Mesenchymal stem cell (in vitro differentiated cells and primary cell): Measurements from ENCODE around the gene TWIST2.

Source experiments
- DNase-seq: peaks from one replicate; pipeline ENCODE4 v3.0.0-alpha.2; 2013
- H2AFZ ChIP-seq: one replicate; pipeline ENCODE4 v1.6.1; 2013; ENCODE audit warnings: low read depth, mild to moderate bottlenecking, control low read depth, inconsistent platforms, low read length, moderate library complexity
- H2AK5ac ChIP-seq: 2 replicates; pipeline ENCODE4 v1.6.1; 2013; ENCODE audit warnings: low read length, moderate library complexity, mild to moderate bottlenecking, inconsistent platforms; ENCODE audit not compliant: severe bottlenecking
- H2BK120ac ChIP-seq: one replicate; pipeline ENCODE4 v1.6.1; 2013; ENCODE audit warnings: low read depth, mild to moderate bottlenecking, inconsistent platforms, low read length, moderate library complexity
- H2BK12ac ChIP-seq, 2 experiments: one replicate each; pipeline ENCODE4 v1.6.1; 2013; ENCODE audit warnings: inconsistent platforms in 2 of 2, low read length in 2 of 2, mild to moderate bottlenecking in 2 of 2, moderate library complexity in 2 of 2, control low read depth in 1 of 2
- H2BK15ac ChIP-seq: one replicate; pipeline ENCODE4 v1.6.1; 2013; ENCODE audit warnings: mild to moderate bottlenecking, low read depth, inconsistent platforms; ENCODE audit not compliant: poor library complexity, severe bottlenecking
- H2BK5ac ChIP-seq: 2 replicates; pipeline ENCODE4 v1.6.1; 2013; ENCODE audit warnings: low read depth, mild to moderate bottlenecking, low read length, control low read depth, inconsistent platforms; ENCODE audit not compliant: poor library complexity, severe bottlenecking
- H3K14ac ChIP-seq, 2 experiments: one replicate each; pipeline ENCODE4 v1.6.1; 2013; ENCODE audit warnings: inconsistent platforms in 2 of 2, low read length in 2 of 2, control low read depth in 1 of 2, mild to moderate bottlenecking in 1 of 2, moderate library complexity in 1 of 2
- H3K18ac ChIP-seq, 2 experiments: one replicate each; pipeline ENCODE4 v1.6.1; 2013; ENCODE audit warnings: inconsistent platforms in 2 of 2, low read length in 2 of 2, control low read depth in 1 of 2, low read depth in 1 of 2, mild to moderate bottlenecking in 1 of 2
- H3K23ac ChIP-seq, 2 experiments: one replicate each; pipeline ENCODE4 v1.6.1; 2013; ENCODE audit warnings: inconsistent platforms in 2 of 2, low read length in 2 of 2, mild to moderate bottlenecking in 2 of 2, moderate library complexity in 2 of 2, control low read depth in 1 of 2
- H3K27ac ChIP-seq: 2 replicates; pipeline ENCODE4 v1.5.1; 2013; ENCODE audit warnings: mild to moderate bottlenecking, moderate library complexity, low read length, control low read depth, inconsistent platforms; ENCODE audit not compliant: poor library complexity, severe bottlenecking
- H3K27me3 ChIP-seq, 2 experiments: 2 replicates each; pipeline versions ENCODE4 v1.6.1 to v1.7.0; 2013; ENCODE audit warnings: low read length in 2 of 2, mild to moderate bottlenecking in 2 of 2, moderate library complexity in 2 of 2, control low read depth in 1 of 2, inconsistent platforms in 1 of 2; ENCODE audit not compliant: control insufficient read depth in 1 of 2, insufficient read depth in 1 of 2
- H3K36me3 ChIP-seq, 2 experiments: 2 replicates each; pipeline versions ENCODE4 v1.6.1 to v1.7.0; 2013; ENCODE audit warnings: low read length in 2 of 2, control low read depth in 1 of 2, inconsistent platforms in 1 of 2, low read depth in 1 of 2, mild to moderate bottlenecking in 1 of 2; ENCODE audit not compliant: insufficient read depth in 2 of 2, control insufficient read depth in 1 of 2
- H3K4ac ChIP-seq, 2 experiments: one replicate each; pipeline ENCODE4 v1.6.1; 2013; ENCODE audit warnings: inconsistent platforms in 2 of 2, low read length in 2 of 2, mild to moderate bottlenecking in 2 of 2, moderate library complexity in 2 of 2, control low read depth in 1 of 2, low read depth in 1 of 2
- H3K4me1 ChIP-seq: 2 replicates; pipeline ENCODE4 v1.6.1; 2013; ENCODE audit warnings: low read depth, low read length, control low read depth; ENCODE audit not compliant: control insufficient read depth, insufficient read depth
- H3K4me2 ChIP-seq: 2 replicates; pipeline ENCODE4 v1.6.1; 2013; ENCODE audit warnings: low read length, mild to moderate bottlenecking, inconsistent platforms; ENCODE audit not compliant: poor library complexity, severe bottlenecking
- H3K4me3 ChIP-seq, 2 experiments: 2 replicates each; pipeline versions ENCODE4 v1.5.1 to v1.7.0; 2013; ENCODE audit warnings: low read length in 2 of 2, mild to moderate bottlenecking in 2 of 2, control low read depth in 1 of 2, low read depth in 1 of 2; ENCODE audit not compliant: insufficient read depth in 1 of 2
- H3K79me1 ChIP-seq: replicated peaks from 2 replicates; pipeline ENCODE4 v1.6.1; 2013; ENCODE audit warnings: mild to moderate bottlenecking, control low read depth, low read length, inconsistent platforms; ENCODE audit not compliant: poor library complexity, severe bottlenecking
- H3K9ac ChIP-seq: 2 replicates; pipeline ENCODE4 v1.7.0; 2013; ENCODE audit warnings: mild to moderate bottlenecking, low read length, moderate library complexity
- H3K9me3 ChIP-seq: 2 replicates; pipeline ENCODE4 v1.7.0; 2013; ENCODE audit warnings: mild to moderate bottlenecking, low read length; ENCODE audit not compliant: control insufficient read depth
- H4K8ac ChIP-seq: one replicate; pipeline ENCODE4 v1.6.1; 2013; ENCODE audit warnings: inconsistent platforms, mild to moderate bottlenecking, low read length, moderate library complexity
- H4K91ac ChIP-seq: one replicate; pipeline ENCODE4 v1.6.1; 2013; ENCODE audit warnings: mild to moderate bottlenecking, low read length, inconsistent platforms
- WGBS: methylation state at CpG from one replicate; pipeline ENCODE4 v1.1.7; 2013; ENCODE audit warnings: mixed read lengths; 5-methylcytosine and 5-hydroxymethylcytosine counted together

TWIST2 gene

DNA sequence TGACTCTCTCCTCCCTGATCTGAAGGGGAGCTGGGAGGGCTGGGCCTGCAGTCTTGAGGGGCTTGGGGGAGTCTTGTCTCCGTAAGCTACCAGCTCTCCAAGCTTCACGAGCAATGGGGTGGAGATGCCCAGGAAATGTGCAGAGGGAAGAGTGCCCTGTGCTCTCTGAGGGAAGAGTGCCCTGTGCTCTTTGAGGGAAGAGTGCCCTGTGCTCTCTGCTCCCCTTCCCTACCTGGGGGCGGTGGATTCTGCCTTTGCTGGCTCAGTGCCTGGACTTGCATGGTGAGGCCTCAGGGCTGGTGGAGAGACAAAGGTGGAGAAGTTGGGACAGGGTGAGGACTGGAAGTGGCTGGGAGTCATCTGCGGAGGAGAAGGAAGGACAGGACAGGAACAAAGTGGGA, 72.7 kb downstream of the TWIST2 start:
- H3K79me1 ChIP-seq: no peaks in the 10 kb centered on the region
- H3K4me2 ChIP-seq: no peak overlapping the region
- H3K9ac ChIP-seq: no peak overlapping the region
- no peak overlapping the region for H2BK12ac ChIP-seq
- no peak overlapping the region for H2BK120ac ChIP-seq
- H3K23ac ChIP-seq: no peak overlapping the region
- H3K14ac ChIP-seq: no peak overlapping the region
- peaks cover 0 to 24% of the 10 kb centered on the region in 2 experiments for H3K27me3 ChIP-seq
- no peak overlapping the region for H3K27ac ChIP-seq
- no peak overlapping the region for H4K91ac ChIP-seq
- H3K4me1 ChIP-seq: peaks cover 7% of the 10 kb centered on the region
- no peak overlapping the region for H2BK15ac ChIP-seq
- H3K9me3 ChIP-seq: no peaks in the 10 kb centered on the region
- no peak overlapping the region for H2BK5ac ChIP-seq
- H3K18ac ChIP-seq: no peak overlapping the region
- 97% methylated on average over 4 of the region's 4 CpGs for WGBS
- H3K4ac ChIP-seq: no peak overlapping the region
- no peak overlapping the region for H2AK5ac ChIP-seq
- H3K36me3 ChIP-seq: no peaks in the 10 kb centered on the region
- no peak overlapping the region for H4K8ac ChIP-seq
- DNase-seq: no peak
- H3K4me3 ChIP-seq: no peak overlapping the region
- H2AFZ ChIP-seq: no peak overlapping the region

DNA sequence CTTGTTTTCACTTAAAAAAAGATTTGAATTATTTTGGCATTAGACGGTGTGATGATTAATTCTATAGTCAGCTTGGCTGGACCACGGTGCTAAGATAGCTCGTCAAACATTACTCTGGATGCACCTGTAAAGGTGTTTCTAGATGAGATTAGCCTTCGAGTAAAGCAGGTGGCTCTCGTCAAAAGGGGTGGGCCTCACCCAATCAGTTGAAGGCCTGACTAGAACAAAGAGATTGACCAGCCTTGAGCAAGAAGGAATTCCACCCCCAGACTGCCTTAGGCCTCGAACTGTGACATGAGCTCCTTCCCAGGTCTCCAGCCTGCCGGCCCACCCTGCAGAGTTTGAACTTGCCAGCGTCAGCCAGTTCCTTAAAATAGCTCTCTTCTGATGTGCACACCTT, 73.4 kb downstream of the TWIST2 start:
- Histone ChIP-seq H3K27me3 (peaks cover 0 to 24% of the 10 kb centered on the region in 2 experiments), H3K14ac (no peak overlapping the region), H3K4me1 (peaks cover 7% of the 10 kb centered on the region), H4K91ac (no peak overlapping the region), H3K79me1 (no peaks in the 10 kb centered on the region), H2BK15ac (no peak overlapping the region), H3K36me3 (no peaks in the 10 kb centered on the region), H2AK5ac (no peak overlapping the region), H3K4me2 (no peak overlapping the region), H2BK12ac (no peak overlapping the region), H3K4ac (no peak overlapping the region), H2BK120ac (no peak overlapping the region), H3K4me3 (no peak overlapping the region), H3K23ac (no peak overlapping the region), H3K9me3 (no peaks in the 10 kb centered on the region), H2AFZ (no peak overlapping the region), H3K27ac (no peak overlapping the region), H3K18ac (no peak overlapping the region), H2BK5ac (no peak overlapping the region), H3K9ac (no peak overlapping the region), H4K8ac (no peak overlapping the region)
- WGBS: 83% methylated on average over 8 of the region's 8 CpGs
- no peak for DNase-seq

DNA sequence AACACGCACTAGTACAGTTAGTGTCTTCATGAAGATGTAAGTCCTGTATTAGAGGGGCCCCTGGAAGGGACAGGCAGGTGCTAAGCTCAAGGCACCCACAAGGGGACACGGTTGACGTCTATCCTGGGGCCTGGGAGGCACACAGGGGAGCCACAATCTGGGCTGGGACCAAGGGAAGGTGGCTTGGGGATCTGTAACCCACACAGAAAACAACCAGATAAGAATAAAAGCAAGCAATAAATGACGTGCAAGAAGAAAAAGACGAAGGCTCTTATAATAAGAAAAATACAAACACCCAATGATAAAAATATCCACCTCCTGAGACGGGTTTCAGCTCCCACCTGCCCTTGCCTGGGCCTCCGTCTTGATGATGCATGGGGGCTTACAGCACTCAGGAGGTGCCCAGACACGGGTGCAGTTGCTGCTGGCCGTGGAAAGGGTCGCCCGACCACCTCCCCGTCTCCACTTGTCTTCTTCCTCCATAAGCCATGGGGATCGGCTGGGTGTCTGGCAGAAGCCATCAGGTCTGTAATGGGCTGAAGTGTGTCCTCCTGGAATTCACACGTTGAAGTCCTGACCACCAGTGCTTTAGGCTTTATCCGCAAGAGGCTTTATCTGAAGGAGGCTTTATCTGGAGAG, 73.9 kb downstream of the TWIST2 start:
- no peaks in the 10 kb centered on the region for H3K9me3 ChIP-seq
- no peak overlapping the region for H4K8ac ChIP-seq
- H3K36me3 ChIP-seq: no peaks in the 10 kb centered on the region
- H2BK120ac ChIP-seq: no peak overlapping the region
- no peak for DNase-seq
- no peak overlapping the region for H2AK5ac ChIP-seq
- no peak overlapping the region for H2BK15ac ChIP-seq
- H3K14ac ChIP-seq: no peak overlapping the region
- H3K4me2 ChIP-seq: no peak overlapping the region
- no peak overlapping the region for H3K18ac ChIP-seq
- no peak overlapping the region for H3K23ac ChIP-seq
- no peak overlapping the region for H3K4me3 ChIP-seq
- H2AFZ ChIP-seq: no peak overlapping the region
- 87% methylated on average over 11 of the region's 15 CpGs for WGBS
- H4K91ac ChIP-seq: no peak overlapping the region
- no peak overlapping the region for H2BK5ac ChIP-seq
- H2BK12ac ChIP-seq: no peak overlapping the region
- no peak overlapping the region for H3K4ac ChIP-seq
- no peak overlapping the region for H3K27ac ChIP-seq
- no peaks in the 10 kb centered on the region for H3K79me1 ChIP-seq
- no peak overlapping the region for H3K9ac ChIP-seq
- peaks cover 0 to 28% of the 10 kb centered on the region in 2 experiments for H3K27me3 ChIP-seq
- peaks cover 6% of the 10 kb centered on the region for H3K4me1 ChIP-seq

DNA sequence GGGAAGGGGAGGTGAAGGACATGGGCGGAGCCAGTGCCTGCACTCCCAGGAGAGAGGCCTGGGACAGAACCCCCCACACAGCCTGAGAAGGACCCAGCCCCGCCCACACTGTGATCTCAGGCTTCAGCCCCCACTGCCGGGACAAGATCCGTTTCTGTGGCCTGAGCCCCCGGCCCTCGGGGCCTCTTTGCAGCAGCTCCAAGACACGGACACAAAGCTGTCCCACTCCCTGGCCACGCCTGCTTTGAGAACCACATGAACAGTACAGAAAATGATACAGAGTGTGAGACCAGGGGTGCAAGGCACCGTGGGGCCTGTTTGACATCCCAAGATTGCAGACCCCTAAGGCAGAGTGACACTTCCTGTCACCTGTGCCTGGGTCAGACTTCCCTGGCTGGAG, 74.5 kb downstream of the TWIST2 start:
- no peak for DNase-seq
- no peaks in the 10 kb centered on the region for H3K79me1 ChIP-seq
- H4K91ac ChIP-seq: peak overlapping the region; percentile 31
- no peaks in the 10 kb centered on the region for H3K36me3 ChIP-seq
- H3K9me3 ChIP-seq: no peaks in the 10 kb centered on the region
- H3K18ac ChIP-seq: no peak overlapping the region
- no peak overlapping the region for H2AFZ ChIP-seq
- no peak overlapping the region for H2BK12ac ChIP-seq
- H3K4me3 ChIP-seq: no peak overlapping the region
- no peak overlapping the region for H3K14ac ChIP-seq
- no peak overlapping the region for H2BK120ac ChIP-seq
- no peak overlapping the region for H4K8ac ChIP-seq
- H2BK5ac ChIP-seq: no peak overlapping the region
- no peak overlapping the region for H3K23ac ChIP-seq
- H3K9ac ChIP-seq: no peak overlapping the region
- peaks cover 0 to 32% of the 10 kb centered on the region in 2 experiments for H3K27me3 ChIP-seq
- H3K27ac ChIP-seq: no peak overlapping the region
- peaks cover under 1% of the 10 kb centered on the region for H3K4me1 ChIP-seq
- H2AK5ac ChIP-seq: no peak overlapping the region
- H3K4ac ChIP-seq: no peak overlapping the region
- no peak overlapping the region for H3K4me2 ChIP-seq
- no peak overlapping the region for H2BK15ac ChIP-seq
- WGBS: 83% methylated on average over 9 of the region's 9 CpGs
